Naive B cell (primary cell): ENCODE results near the gene DUS1L. TPM values are rescaled to one million over a fixed set of nuclear protein-coding genes. Genes with fewer than 3 reads are reported as not detected.

Experiments
- ATAC-seq, 2 donors: fragments of 150-1000 bp; cut with Tn5 transposase; 2 replicates each; pipeline ENCODE4 v1.10.0; 2021; ENCODE audit warnings: low read depth in 2 of 2, mild to moderate bottlenecking in 2 of 2, moderate library complexity in 2 of 2
- DNase-seq: peaks from one replicate; pipeline ENCODE4 v3.0.0; 2022
- H3K27ac Mint-ChIP-seq, 6 donors: one replicate each; pipeline ENCODE4 v1.8.0; 2020 to 2022; ENCODE audit warnings: mild to moderate bottlenecking in 6 of 6, mixed read lengths in 6 of 6, moderate library complexity in 5 of 6, inconsistent platforms in 2 of 6
- H3K27me3 Mint-ChIP-seq, 3 donors: one replicate each; pipeline ENCODE4 v1.8.0; 2021 to 2022; ENCODE audit warnings: mixed read lengths in 3 of 3, mild to moderate bottlenecking in 1 of 3
- H3K36me3 Mint-ChIP-seq, 2 donors: one replicate each; pipeline ENCODE4 v1.8.0; 2020 to 2022; ENCODE audit warnings: mixed read lengths in 2 of 2, inconsistent platforms in 1 of 2, mild to moderate bottlenecking in 1 of 2
- H3K4me1 Mint-ChIP-seq, 3 donors: one replicate each; pipeline ENCODE4 v1.8.0; 2020 to 2022; ENCODE audit warnings: mixed read lengths in 3 of 3, inconsistent platforms in 1 of 3, mild to moderate bottlenecking in 1 of 3, moderate library complexity in 1 of 3
- H3K4me3 Mint-ChIP-seq, 8 donors: one replicate each; pipeline ENCODE4 v1.8.0; 2020 to 2022; ENCODE audit warnings: mild to moderate bottlenecking in 8 of 8, mixed read lengths in 8 of 8, moderate library complexity in 8 of 8, inconsistent platforms in 2 of 8
- H3K9me3 Mint-ChIP-seq, 7 donors: one replicate each; pipeline ENCODE4 v1.8.0; 2020 to 2022; ENCODE audit warnings: mixed read lengths in 7 of 7, mild to moderate bottlenecking in 5 of 7, inconsistent platforms in 2 of 7, moderate library complexity in 1 of 7
- polyA plus RNA-seq, 6 donors: library from polyadenylated mRNA; unstranded; fragments of 300-500 nt; fragmentation: Illumina TruSeq; gene quantifications; one replicate each; pipeline ENCODE4 v1.2.3, GENCODE V29; 2021; ENCODE audit warnings: low read depth in 6 of 6

DUS1L gene
- polyA plus RNA-seq, 6 donors from 2014 or later: 52.4 to 86.5 (median 68.2) TPM

DNA sequence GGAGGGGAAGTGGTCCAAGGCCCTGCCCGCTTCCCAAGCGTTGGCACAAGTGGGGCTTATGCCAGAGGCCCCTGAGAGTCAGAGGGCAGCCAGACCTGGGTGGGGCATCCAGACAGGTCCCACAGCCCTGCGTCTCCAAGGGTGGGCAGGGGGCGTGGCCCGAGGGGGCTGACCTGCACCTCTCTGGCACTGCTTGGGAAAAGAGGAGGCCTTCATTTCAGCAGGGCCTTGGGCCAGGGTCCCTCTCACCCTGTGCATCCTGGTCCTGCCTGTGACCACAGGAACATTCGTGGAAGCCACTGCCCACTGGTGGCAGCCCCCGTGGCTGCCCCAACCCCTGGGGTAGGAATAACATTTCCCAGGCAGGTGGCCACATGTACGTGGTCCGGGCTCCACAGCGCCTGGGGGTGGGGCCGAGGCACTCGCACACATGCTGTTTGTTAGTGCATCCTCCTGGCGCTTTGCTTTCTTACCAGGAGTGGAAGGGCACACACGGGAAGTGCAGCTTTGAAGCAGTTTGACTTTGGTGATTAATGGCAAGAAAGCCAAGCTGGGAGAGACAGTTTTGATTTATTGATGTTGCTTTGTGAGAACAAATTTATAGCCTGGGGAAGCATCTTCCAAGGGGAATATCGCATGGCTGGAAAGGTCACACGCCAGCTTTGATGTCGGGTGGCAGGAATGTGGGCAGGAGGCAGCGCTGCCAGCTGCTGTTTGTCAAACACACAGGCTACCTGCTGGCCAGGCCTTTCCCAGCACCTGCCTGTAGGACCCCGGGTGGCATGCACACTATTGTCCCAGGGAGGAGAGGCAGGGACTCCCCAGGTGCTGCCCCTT lies 47.2 kb downstream of the DUS1L start:
- ATAC-seq (no peak), DNase-seq (no peak)
- Mint-ChIP-seq H3K4me3 (peak overlapping the region in 1 of 8 donors; percentile 42), H3K9me3 (no peaks in the 10 kb centered on the region), H3K27me3 (no peaks in the 10 kb centered on the region), H3K4me1 (peaks cover 3 to 11% (median 9%) of the 10 kb centered on the region in 3 donors), H3K27ac (no peak overlapping the region), H3K36me3 (no peaks in the 10 kb centered on the region)

DNA sequence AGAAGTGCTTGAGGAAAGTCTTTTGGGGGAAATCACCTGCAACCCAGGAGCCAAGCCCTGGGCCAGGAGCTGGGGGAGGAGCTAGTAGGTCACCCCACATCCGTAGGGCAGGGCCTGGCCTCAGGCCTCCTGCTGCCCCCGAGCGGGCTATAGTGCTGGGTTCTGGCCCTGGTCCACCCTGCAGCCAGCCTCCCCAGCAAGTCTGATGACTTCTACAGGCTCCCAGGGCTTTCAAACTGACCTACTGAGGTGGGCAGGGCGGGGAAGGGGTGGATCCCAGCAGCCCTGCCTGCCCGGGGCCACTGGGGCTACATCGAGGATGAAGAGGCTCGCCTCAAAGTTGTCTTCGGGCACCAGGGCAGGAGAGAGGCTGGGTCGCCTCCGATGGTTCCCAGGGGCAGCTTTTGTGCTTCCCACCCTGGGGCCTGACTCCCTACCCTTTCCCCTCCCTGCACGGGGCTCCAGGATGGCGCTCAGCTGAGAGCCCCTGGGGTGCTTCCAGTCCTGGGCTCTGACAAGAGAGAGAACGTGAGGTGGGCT lies 47.9 kb downstream of the DUS1L start:
- Mint-ChIP-seq H3K36me3 (no peaks in the 10 kb centered on the region), H3K4me3 (no peak overlapping the region), H3K9me3 (no peaks in the 10 kb centered on the region), H3K27ac (peak overlapping the region in 2 of 6 donors; percentile 38 to 47), H3K27me3 (no peaks in the 10 kb centered on the region), H3K4me1 (peaks cover 3 to 11% (median 9%) of the 10 kb centered on the region in 3 donors)
- DNase-seq (no peak), ATAC-seq (no peak)

DNA sequence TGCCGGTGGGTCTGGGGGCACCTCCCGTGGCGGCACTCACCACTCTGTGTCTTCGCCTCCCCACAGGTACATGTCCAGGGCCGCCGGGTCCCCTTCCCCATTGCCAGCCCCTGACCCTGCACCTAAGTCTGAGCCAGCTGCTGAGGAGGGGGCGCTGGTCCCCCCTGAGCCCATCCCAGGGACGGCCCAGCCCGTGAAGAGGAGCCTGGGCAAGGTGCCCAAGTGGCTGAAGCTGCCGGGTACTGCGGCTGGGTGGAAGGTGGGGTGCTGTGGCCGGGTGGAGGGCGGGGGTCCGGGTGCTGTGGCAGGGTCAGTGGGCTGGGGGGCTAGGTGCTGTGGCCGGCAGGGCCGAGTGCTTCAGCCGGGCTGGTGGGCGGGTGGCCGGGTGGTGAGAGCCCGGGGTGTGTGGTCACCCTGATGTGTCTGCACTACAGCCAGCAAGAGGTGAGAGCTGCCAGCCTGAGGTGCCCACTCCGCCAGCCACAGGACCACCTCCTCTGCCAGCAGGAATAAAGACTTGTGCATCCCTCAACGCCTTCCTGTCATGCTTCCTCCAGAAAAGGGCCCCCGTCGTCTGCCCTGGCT lies 48.6 kb downstream of the DUS1L start:
- no peaks in the 10 kb centered on the region for H3K27me3 Mint-ChIP-seq
- DNase-seq: no peak
- H3K4me3 Mint-ChIP-seq: no peak overlapping the region
- H3K27ac Mint-ChIP-seq: no peak overlapping the region
- no peaks in the 10 kb centered on the region for H3K36me3 Mint-ChIP-seq
- H3K9me3 Mint-ChIP-seq: no peaks in the 10 kb centered on the region
- ATAC-seq: no peak
- peaks cover 3 to 9% (median 7%) of the 10 kb centered on the region in 3 donors for H3K4me1 Mint-ChIP-seq

DNA sequence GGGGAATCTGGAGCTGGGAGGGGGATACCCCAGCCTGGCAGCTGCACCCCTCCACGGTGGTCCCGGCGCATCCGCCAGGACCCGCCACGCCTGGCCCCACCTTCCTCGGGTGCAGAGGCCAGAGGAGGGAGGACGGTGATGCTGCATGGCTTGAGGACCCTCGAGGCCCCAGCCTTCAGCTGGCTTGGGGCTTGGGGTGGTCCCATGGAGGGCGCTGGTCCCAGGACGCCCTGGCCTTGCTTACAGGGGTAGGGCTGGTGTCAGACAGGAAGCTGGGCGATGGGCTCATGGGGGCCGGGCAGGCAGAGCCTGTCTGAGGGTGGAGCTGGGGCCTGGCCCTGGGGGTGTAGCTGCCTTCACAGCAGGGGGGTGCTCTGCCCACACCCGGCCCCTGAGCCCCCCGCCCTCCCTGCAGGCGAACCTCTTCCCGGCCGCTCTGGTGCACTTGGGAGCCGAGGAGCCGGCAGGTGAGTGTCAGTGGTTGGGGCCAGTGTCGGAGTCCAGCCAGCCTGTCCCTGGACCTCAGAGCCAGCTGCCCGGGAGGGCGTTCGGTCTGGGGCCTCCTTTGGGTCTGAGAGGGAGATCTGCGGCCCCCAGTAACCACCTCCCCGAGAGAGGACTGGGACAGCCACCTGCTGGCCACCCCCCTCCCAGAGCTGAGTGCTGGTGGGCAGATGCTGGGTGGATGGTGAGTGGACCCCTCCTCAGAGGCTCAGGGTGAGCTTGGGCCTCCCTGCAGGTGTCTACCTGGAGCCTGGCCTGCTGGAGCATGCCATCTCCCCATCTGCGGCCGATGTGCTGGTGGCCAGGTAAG lies 49.3 kb downstream of the DUS1L start:
- no peaks in the 10 kb centered on the region for H3K9me3 Mint-ChIP-seq
- DNase-seq: no peak
- no peak overlapping the region for H3K4me3 Mint-ChIP-seq
- peaks cover under 1 to 3% (median 2%) of the 10 kb centered on the region in 3 donors for H3K4me1 Mint-ChIP-seq
- ATAC-seq: no peak
- no peak overlapping the region for H3K27ac Mint-ChIP-seq
- H3K36me3 Mint-ChIP-seq: no peaks in the 10 kb centered on the region
- no peaks in the 10 kb centered on the region for H3K27me3 Mint-ChIP-seq

DNA sequence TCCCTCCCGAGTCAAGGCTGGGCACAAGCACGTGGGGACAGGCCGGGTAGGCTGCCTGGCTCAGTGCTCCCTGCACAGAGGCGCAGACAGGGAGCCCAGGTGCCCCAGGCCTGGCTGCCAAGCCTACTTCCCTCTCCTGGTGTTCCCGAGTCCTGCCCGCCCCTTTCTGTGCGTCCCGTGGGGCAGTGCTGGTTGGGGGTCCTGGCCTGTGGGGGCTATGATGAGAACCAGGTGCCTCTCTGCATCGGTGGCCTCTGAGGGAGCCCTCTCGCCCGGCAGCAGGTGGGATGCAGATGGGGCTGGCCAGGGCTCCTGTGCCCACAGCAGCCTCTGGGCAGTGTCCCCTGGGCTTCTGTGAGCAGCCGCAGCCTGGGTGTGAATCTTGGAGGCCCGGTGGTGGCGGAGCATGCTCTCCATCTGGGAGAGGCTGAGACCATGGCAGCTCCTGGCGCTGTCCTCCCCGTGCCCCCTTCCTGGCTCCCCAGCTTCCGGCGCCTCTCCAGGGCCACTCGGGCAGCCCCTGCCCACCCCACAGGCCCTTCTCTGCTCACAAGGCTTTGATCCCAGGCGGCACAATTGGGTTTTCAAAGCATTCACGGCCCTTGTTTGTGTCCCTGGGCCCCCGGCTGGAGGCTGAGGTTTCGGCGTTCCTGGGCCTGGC lies 50.2 kb downstream of the DUS1L start:
- DNase-seq (no peak), ATAC-seq (no peak)
- Mint-ChIP-seq H3K4me3 (no peak overlapping the region), H3K36me3 (no peaks in the 10 kb centered on the region), H3K27ac (no peak overlapping the region), H3K27me3 (no peaks in the 10 kb centered on the region), H3K9me3 (no peaks in the 10 kb centered on the region), H3K4me1 (peaks cover 0 to under 1% (median 0%) of the 10 kb centered on the region in 3 donors)

DNA sequence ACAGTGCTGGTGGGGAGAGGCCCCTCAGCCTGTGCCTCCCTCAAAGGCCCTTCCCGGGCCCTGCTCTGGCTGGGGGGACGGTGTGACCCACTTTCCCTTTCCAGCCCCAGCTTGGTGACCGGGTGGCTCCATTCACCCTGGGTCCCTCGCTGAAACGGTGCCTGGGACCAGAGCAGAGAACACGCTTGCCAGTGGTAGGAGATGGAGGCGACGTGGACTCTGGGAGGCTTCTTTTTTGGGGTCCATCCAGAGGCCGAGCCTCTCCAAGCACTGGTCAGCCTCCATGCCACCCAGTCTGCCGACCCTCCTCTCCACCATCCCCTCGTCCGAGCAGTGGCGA lies 50.7 kb downstream of the DUS1L start:
- Mint-ChIP-seq H3K27me3 (no peaks in the 10 kb centered on the region), H3K27ac (no peak overlapping the region), H3K4me3 (no peak overlapping the region), H3K4me1 (no peaks in the 10 kb centered on the region), H3K36me3 (no peaks in the 10 kb centered on the region), H3K9me3 (no peaks in the 10 kb centered on the region)
- no peak for ATAC-seq
- no peak for DNase-seq

DNA sequence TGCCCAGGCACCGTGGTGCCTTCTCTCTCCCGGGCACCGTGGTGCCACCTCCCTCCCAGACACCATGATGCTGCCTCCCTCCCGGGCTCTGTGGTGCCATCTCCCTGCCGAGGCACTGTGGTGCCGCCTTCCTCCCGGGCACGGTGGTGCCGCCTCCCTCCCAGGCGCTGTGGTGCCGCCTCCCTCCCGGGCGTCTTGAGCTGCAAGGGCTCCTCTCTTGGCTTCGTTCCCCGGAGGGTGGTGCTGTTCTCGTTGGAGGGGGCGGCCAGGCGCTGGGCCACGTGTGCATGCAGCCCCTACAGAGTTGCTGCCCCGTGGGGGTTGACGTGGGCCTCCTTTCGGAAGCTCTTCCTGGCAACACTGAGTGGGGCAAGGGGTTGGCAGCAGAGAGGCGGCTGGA lies 51.2 kb downstream of the DUS1L start:
- ATAC-seq: no peak

DNA sequence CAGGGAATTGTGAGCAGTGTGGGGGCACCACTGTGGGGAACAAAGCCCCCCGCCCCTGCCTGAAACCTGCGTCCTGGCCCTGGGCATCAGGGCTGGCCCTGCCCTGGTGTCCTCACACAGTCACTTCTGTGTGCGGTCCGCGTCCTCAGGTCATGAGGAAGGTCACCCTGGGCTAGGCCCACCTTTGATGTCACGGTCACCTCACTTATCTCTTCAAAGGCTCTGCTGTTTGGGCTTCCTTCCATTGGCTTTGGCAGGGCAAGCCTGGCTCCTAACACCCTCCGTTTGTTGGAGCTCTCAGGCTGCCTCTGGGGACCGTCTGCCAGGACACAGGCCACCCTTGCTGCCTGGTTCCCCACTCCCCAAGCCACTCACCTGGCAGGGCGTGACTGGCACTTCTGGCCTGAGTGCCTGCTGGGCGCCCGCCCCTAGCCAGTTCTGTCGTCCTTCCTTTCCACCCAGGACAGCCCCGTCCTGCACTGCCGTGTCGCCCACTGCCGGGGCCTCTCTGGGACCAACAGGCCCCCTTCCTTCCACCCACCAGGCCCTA lies 51.8 kb downstream of the DUS1L start:
- H3K36me3 Mint-ChIP-seq: no peaks in the 10 kb centered on the region
- H3K27ac Mint-ChIP-seq: no peak overlapping the region
- ATAC-seq (no peak), DNase-seq (no peak)
- H3K4me3 Mint-ChIP-seq: no peak overlapping the region
- H3K9me3 Mint-ChIP-seq: no peaks in the 10 kb centered on the region
- H3K27me3 Mint-ChIP-seq: no peaks in the 10 kb centered on the region
- no peaks in the 10 kb centered on the region for H3K4me1 Mint-ChIP-seq

More for the DNA sequence above, 51.2 kb downstream of the DUS1L start:
- no peaks in the 10 kb centered on the region for H3K9me3 Mint-ChIP-seq
- H3K27ac Mint-ChIP-seq: no peak overlapping the region
- no peaks in the 10 kb centered on the region for H3K4me1 Mint-ChIP-seq
- H3K4me3 Mint-ChIP-seq: no peak overlapping the region
- H3K27me3 Mint-ChIP-seq: no peaks in the 10 kb centered on the region
- no peaks in the 10 kb centered on the region for H3K36me3 Mint-ChIP-seq
- DNase-seq: no peak

DNA sequence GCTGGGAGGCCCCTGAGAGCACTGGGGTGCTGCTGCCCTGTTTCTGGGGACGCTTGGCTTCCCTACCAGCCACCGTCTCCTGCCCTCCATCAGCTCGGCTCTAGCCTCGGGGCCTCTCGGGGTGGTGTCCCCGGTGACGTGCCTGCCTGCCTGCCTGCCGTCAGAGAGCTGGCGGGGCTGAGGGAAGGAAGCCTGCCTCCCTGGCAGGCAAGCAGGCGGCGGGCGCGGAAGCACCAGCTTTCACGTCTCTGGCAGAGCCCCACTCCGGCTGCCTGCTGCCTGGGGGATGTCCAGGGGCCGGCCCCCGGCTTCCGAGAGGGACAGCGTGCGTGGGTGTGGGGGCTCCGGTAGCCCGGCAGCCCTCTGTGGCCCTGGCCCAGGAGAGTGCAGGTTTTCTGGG lies 52.3 kb downstream of the DUS1L start:
- H3K36me3 Mint-ChIP-seq: no peaks in the 10 kb centered on the region
- no peak overlapping the region for H3K27ac Mint-ChIP-seq
- no peak for ATAC-seq
- H3K4me3 Mint-ChIP-seq: no peak overlapping the region
- H3K4me1 Mint-ChIP-seq: no peaks in the 10 kb centered on the region
- no peak for DNase-seq
- no peaks in the 10 kb centered on the region for H3K27me3 Mint-ChIP-seq
- no peaks in the 10 kb centered on the region for H3K9me3 Mint-ChIP-seq

DNA sequence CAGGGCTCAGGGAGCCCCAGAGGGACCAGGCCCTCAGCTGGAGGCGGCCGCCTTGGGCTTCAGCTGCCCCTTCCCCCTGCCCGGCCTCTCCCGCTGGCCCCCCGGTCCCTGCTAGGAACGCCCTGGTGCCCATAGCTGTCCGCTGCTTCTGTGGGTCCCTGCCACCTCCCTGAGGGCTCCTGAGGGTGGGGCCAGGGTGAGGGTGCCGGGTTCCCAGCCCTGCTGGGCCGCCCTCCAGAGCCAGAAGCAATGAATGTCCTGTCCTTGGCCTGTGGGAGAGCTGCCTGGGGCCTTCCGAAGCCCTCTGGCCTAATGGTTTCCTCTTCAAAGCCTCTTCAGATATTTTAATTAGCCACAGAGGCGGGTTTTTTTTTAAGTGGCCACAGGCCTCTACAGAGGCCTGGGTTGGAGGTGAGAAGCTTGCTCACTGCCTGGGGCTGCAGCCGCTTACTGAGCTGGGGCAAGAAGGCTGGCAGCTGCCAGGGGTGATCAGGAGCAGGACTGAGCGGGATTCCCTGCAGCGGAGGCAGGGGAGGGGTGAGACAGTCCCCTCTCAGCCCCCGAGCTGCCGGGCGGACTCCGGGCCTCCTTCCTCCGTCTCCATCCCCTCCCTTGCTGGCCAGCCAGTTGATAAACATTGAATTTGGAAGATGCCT lies 52.8 kb downstream of the DUS1L start:
- no peak overlapping the region for H3K27ac Mint-ChIP-seq
- H3K36me3 Mint-ChIP-seq: no peaks in the 10 kb centered on the region
- H3K4me3 Mint-ChIP-seq: no peak overlapping the region
- no peaks in the 10 kb centered on the region for H3K9me3 Mint-ChIP-seq
- no peaks in the 10 kb centered on the region for H3K27me3 Mint-ChIP-seq
- no peak for ATAC-seq
- no peak for DNase-seq
- no peaks in the 10 kb centered on the region for H3K4me1 Mint-ChIP-seq

DNA sequence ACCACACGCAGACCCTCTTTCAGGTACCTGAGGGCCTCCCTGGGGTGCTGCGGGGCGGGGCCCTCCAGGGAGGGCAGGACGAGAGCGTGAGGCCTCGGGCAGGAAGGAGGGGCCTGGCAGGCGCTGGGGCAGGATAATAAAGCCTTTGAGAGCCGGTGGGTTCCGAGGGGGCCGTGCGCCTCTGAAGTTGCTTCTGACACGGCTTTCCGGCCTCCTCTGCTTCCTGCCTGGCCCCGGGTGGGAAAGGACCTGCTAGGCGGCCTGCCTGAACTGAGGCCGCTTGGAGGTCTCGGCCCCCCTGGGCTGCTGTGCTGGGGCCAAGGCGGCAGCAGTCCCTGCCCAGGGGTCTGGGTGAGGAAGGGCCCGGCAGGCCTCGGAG lies 53.4 kb downstream of the DUS1L start:
- Mint-ChIP-seq H3K27ac (no peak overlapping the region), H3K4me1 (no peaks in the 10 kb centered on the region), H3K27me3 (no peaks in the 10 kb centered on the region), H3K36me3 (no peaks in the 10 kb centered on the region), H3K9me3 (no peaks in the 10 kb centered on the region), H3K4me3 (no peak overlapping the region)
- ATAC-seq: no peak
- no peak for DNase-seq

DNA sequence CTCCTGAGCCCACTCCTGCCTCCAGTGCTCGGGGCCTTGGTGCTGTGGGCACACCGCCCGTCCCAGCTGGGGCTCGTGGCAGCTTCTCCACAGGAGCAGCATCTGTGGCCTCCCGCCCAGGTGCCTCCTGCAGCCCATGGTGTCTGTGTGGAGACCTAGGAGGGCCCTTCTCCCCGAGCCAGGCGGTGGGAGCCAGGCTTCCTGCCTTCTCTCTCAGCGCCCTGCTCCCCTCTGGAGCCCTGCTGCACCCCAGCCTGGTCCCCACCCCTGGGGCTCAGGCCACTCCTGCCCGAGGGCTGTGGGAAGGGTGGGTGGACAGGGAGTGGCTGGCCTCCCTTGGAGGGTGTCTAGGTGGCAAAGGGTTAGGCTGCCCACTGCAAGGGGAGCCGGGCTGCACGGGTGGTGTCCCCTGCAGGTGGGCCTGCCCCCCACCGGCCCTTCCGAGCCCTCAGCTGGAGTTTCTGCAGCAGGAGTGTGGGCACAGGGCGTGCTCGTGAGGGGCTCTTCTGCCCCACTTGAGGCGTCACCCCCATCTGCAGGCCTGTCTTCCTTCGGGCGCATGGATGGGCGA lies 53.9 kb downstream of the DUS1L start:
- DNase-seq (no peak), ATAC-seq (no peak)
- no peaks in the 10 kb centered on the region for H3K27me3 Mint-ChIP-seq
- no peak overlapping the region for H3K4me3 Mint-ChIP-seq
- H3K36me3 Mint-ChIP-seq: no peaks in the 10 kb centered on the region
- no peak overlapping the region for H3K27ac Mint-ChIP-seq
- no peaks in the 10 kb centered on the region for H3K4me1 Mint-ChIP-seq
- no peaks in the 10 kb centered on the region for H3K9me3 Mint-ChIP-seq
